CD4-positive, alpha-beta T cell treated with Interleukin-15 for 1 hour (primary cell): ENCODE measurements around the gene CD99.
A peak's percentile ranks its signal among the peaks of the same experiment; 100 is the strongest.

Source experiments
- DNase-seq: peaks from one replicate; pipeline ENCODE4 v3.0.0-alpha.2; 2020

The CD99 gene

GRCh38 chrX:2676794-2677675 lies 14.1 kb upstream of the CD99 start:
- DNase-seq = no peak

GRCh38 chrX:2677764-2678163 lies 13.3 kb upstream of the CD99 start:
- no peak for DNase-seq

GRCh38 chrX:2678583-2678982 lies 12.5 kb upstream of the CD99 start:
- DNase-seq = no peak

- no peak for DNase-seq
Measured at GRCh38 chrX:2679534-2680485, 11.3 kb upstream of the CD99 start.

GRCh38 chrX:2680486-2681348 lies 10.4 kb upstream of the CD99 start:
- no peak for DNase-seq

GRCh38 chrX:2682565-2683177 lies 8.4 kb upstream of the CD99 start:
- DNase-seq = no peak

GRCh38 chrX:2684256-2684655 lies 6.8 kb upstream of the CD99 start:
- DNase-seq = no peak

- no peak for DNase-seq
Measured at GRCh38 chrX:2685886-2686285, 5.2 kb upstream of the CD99 start.

- DNase-seq = no peak
Measured at GRCh38 chrX:2689773-2690666, 1.1 kb upstream of the CD99 start.

- DNase-seq = no peak
Measured at GRCh38 chrX:2691543-2692220, 587 bp downstream of the CD99 start.

GRCh38 chrX:2692221-2693112 lies 1.4 kb downstream of the CD99 start:
- DNase-seq = no peak

- no peak for DNase-seq
Measured at GRCh38 chrX:2693113-2694002, 2.3 kb downstream of the CD99 start.

GRCh38 chrX:2694914-2695267 lies 3.8 kb downstream of the CD99 start:
- DNase-seq = no peak

- DNase-seq = peak; percentile 61
Measured at GRCh38 chrX:2696698-2697215, 5.7 kb downstream of the CD99 start.

GRCh38 chrX:2697306-2697705 lies 6.2 kb downstream of the CD99 start:
- no peak for DNase-seq

- DNase-seq = no peak
Measured at GRCh38 chrX:2697741-2698299, 6.7 kb downstream of the CD99 start.

- no peak for DNase-seq
Measured at GRCh38 chrX:2698604-2699003, 7.5 kb downstream of the CD99 start.

- no peak for DNase-seq
Measured at GRCh38 chrX:2699959-2700358, 8.9 kb downstream of the CD99 start.
